Measurements from ENCODE around the gene ORAI1.

GRCh38 chr12:121626853-121627640, 717 bp downstream of the ORAI1 start:
- no peak for TF ChIP-seq EZH2phosphoT487 (IDR thresholded peaks at IDR 0.05; ENCODE audit: low read depth, severe bottlenecking, unreplicated experiment)
- TF ChIP-seq, protein P1, sequence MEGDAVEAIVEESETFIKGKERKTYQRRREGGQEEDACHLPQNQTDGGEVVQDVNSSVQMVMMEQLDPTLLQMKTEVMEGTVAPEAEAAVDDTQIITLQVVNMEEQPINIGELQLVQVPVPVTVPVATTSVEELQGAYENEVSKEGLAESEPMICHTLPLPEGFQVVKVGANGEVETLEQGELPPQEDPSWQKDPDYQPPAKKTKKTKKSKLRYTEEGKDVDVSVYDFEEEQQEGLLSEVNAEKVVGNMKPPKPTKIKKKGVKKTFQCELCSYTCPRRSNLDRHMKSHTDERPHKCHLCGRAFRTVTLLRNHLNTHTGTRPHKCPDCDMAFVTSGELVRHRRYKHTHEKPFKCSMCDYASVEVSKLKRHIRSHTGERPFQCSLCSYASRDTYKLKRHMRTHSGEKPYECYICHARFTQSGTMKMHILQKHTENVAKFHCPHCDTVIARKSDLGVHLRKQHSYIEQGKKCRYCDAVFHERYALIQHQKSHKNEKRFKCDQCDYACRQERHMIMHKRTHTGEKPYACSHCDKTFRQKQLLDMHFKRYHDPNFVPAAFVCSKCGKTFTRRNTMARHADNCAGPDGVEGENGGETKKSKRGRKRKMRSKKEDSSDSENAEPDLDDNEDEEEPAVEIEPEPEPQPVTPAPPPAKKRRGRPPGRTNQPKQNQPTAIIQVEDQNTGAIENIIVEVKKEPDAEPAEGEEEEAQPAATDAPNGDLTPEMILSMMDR (IDR thresholded peaks at IDR 0.05; ENCODE audit: poor library complexity): no peak
- no peak for TF ChIP-seq EZH2 (IDR thresholded peaks at IDR 0.05; ENCODE audit: borderline replicate concordance)

All from hepatocyte (in vitro differentiated cells).